ENCODE results near the gene NME7.

DNA sequence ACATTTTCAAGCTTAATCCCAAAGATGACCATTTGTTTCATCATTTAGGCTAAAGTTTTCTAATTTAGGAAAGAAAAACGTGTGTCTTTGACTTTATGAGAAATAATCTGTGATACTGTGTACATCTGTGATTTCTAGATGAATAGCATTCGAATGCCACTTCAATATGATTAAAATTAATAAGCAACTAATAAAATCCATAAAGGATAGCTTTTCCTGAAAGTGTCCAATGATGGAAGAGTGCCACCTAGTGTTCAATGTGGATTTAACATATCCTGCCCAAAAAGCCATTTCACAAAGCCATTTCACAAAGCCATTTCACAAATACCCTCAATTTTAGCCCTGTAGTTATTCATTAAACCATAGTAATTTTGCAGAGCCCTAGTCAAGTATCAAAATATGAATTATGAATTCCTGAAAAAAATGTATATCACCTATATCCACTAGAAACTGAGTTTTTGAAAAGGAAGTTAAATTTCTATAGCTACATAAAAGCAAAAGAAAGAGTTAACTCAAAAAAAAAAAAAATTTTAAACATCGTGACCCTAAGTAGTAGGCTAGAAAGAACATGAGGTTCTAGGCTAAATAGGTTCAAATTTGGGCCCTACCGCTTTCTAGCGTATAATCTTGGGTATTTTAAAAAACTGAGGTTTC, 19.1 kb downstream of the NME7 start:
- TF ChIP-seq, protein P1, sequence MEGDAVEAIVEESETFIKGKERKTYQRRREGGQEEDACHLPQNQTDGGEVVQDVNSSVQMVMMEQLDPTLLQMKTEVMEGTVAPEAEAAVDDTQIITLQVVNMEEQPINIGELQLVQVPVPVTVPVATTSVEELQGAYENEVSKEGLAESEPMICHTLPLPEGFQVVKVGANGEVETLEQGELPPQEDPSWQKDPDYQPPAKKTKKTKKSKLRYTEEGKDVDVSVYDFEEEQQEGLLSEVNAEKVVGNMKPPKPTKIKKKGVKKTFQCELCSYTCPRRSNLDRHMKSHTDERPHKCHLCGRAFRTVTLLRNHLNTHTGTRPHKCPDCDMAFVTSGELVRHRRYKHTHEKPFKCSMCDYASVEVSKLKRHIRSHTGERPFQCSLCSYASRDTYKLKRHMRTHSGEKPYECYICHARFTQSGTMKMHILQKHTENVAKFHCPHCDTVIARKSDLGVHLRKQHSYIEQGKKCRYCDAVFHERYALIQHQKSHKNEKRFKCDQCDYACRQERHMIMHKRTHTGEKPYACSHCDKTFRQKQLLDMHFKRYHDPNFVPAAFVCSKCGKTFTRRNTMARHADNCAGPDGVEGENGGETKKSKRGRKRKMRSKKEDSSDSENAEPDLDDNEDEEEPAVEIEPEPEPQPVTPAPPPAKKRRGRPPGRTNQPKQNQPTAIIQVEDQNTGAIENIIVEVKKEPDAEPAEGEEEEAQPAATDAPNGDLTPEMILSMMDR (IDR thresholded peaks at IDR 0.05): peak; percentile 74 to 88 (median 84)
- TF ChIP-seq POLR2A (IDR thresholded peaks at IDR 0.05) (no peak), POLR2AphosphoS5 (IDR thresholded peaks at IDR 0.05) (no peak)
